22Rv1 (cell line): Measurements from ENCODE around the gene RIT2.

Experiments used
- CTCF ChIP-seq: fragments of 450-650 bp; IDR thresholded peaks from 2 replicates; pipeline ENCODE4 v1.5.1; 2017; ENCODE audit warnings: mild to moderate bottlenecking
- ZFX ChIP-seq: fragments of 450-650 bp; IDR thresholded peaks from 2 replicates; pipeline ENCODE4 v1.6.1; 2017; ENCODE audit warnings: antibody characterized with exemption, borderline replicate concordance

- TF ChIP-seq CTCF (no peak), ZFX (no peak)
Measured at GRCh38 chr18:42838546-42839145, 276.8 kb downstream of the RIT2 start.
